GM12874 (cell line): ENCODE data around the gene OSCP1.

ENCODE experiments used
- TF ChIP-seq, protein P1 (sequence below): IDR thresholded peaks from 2 replicates; pipeline ENCODE4 v1.5.1; 2011; ENCODE audit warnings: low read depth, mild to moderate bottlenecking, control low read depth, low read length, moderate library complexity; ENCODE audit not compliant: insufficient read depth

OSCP1 gene

DNA sequence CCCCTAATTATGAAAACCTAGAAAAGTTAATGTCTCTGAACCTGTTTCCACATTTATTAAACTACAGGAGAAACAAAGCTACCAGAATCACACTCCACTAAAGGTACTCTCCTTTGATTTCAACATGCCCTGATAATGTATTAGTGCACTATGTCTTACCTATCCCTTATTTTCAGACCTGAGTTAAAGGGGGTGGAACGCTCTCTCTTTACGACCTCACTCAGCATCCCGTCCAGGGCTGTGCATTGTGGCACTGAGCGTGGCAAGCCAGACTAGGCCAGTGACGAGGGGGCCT, 53.2 kb downstream of the OSCP1 start:
- TF ChIP-seq, protein P1, sequence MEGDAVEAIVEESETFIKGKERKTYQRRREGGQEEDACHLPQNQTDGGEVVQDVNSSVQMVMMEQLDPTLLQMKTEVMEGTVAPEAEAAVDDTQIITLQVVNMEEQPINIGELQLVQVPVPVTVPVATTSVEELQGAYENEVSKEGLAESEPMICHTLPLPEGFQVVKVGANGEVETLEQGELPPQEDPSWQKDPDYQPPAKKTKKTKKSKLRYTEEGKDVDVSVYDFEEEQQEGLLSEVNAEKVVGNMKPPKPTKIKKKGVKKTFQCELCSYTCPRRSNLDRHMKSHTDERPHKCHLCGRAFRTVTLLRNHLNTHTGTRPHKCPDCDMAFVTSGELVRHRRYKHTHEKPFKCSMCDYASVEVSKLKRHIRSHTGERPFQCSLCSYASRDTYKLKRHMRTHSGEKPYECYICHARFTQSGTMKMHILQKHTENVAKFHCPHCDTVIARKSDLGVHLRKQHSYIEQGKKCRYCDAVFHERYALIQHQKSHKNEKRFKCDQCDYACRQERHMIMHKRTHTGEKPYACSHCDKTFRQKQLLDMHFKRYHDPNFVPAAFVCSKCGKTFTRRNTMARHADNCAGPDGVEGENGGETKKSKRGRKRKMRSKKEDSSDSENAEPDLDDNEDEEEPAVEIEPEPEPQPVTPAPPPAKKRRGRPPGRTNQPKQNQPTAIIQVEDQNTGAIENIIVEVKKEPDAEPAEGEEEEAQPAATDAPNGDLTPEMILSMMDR, result no peak

DNA sequence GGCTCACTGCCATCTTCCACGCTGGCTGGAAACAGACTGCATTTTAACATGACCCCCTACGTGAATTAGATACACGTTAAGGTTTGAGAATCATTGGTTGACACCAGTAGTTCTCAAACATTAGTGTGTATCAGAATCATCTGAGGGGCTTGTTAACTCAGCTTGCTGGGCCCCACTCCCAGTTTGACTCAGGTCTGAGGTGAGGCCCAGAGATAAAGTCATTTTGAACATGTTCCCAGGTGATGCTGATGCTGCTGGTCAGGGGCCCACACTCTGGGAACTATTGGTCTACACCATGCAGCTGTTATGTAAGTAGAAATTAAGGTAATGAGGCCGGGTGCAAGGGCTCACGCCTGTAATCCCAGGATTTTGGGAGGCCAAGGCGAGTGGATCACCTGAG, 53.9 kb downstream of the OSCP1 start:
- TF ChIP-seq, protein P1, result no peak

DNA sequence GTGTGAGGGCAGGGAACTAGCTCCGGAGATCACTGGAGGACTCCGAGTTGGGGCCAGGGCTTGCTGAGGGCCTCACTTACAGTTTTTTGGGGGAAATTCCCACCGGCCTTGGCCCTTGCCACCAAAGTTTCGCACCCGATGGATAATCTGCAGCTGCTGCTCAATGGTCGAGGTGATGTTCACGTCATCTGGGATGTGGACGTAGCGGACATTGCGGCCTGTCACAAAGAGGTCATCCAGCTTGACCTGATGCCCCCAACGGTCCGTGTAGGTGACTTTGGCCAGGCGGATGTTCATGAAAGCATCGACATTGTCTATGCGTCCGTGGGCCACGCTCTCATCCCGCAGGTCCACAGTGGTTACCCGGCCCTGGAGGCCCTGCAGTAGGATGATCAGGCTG, 56.6 kb downstream of the OSCP1 start:
- TF ChIP-seq, protein P1, result no peak

DNA sequence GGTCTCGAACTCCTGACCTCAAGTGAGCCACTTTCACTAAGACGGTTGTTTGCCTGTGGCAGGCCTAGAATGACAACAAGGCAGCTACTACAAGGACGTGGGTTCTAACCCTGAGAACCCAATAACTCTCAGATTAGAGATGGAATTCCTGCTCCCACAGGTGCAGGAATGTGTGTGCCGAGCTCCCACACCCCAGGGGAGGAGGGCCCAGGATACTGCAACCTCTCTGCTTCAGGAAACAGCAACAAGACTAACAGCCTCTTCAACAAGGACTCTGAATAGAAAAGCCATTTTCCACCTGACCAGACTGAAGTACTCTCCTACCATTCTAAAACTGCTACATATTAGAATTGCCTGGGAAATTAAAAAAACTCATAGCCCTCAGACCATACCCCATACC, 57.4 kb downstream of the OSCP1 start:
- TF ChIP-seq, protein P1, result no peak

DNA sequence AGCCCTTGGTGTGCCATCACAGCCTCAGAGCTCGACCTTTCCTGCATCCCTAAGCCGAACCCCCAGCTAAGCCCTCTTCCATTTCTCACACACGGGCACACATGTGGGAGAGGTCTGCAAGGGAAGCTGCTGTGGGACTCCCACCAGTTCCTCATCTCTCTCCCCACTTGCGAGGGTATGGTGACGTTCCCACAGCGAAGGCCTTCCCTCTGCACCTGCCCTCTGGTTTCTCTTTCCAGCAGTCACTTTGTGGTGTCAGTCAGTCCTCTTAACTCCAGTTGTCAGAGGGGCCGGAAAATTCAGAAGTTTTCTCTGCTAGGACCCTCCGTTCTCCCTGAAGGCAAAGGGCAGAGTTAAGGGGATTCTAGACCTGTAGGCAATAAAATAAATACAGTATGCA, 59.0 kb downstream of the OSCP1 start:
- TF ChIP-seq, protein P1, result no peak

DNA sequence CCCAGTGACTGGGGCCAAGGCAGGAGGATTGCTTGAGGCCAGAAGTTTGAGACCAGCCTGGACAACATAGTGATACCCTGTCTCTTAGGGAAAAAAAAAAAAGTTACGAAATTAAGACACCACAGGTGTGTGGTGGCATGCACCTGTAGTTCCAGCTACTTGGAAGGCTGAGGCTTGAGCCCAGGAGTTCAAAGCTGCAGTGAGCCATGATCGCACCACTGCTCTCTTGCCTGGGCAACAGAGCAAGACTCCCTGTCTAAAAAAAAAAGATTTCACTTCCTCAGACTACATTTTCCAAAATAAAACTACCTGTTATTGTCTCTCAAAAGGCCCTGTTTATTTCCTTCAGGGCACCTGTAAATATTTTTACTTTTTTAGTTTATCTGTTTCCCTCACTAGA, 59.8 kb downstream of the OSCP1 start:
- TF ChIP-seq, protein P1, result no peak

DNA sequence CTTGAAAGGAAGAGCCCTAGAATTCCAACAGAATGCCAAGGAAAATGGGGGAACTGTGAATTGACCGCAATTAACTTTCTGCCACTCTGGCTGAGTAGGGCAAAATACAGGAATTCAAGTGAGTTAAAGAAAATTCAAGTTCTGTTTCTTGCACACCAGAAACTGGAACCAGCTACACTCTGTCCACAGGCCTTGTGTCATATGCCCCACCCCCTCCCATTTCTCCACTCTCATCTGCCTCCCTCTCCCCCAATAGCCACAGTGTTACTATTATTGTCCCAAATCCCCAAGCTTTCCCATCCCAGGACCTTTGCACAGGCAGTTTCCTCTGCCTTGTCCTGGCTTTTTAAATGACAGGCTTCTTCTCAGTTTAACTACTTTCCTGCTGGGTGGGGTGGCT, 60.3 kb downstream of the OSCP1 start:
- TF ChIP-seq, protein P1, result no peak

DNA sequence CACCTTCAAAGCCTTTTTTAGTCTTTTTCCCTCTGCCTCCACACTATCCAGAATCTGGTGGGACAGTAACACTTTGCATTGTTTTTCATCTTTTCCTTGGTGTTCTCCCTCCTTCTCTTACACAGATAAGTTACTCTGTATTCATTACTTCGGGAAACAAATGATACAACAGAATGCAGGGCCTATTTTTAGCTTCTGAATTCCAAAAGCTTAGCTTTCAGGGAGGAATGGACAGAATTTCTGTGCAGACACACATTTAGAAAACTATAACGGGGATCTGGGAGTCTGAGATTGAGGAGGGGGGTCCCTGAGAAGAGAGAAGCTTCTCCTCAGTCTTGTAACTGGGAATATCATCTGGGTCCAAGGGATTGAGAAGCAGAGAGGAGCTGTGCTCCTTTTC, 61.0 kb downstream of the OSCP1 start:
- TF ChIP-seq, protein P1, result no peak
